ENCODE data around the gene HHAT. TPM values are rescaled to one million over a fixed set of nuclear protein-coding genes. Genes with fewer than 3 reads are reported as not detected.

HHAT gene
- total and polyA plus RNA-seq, 9 of the 15 experiments (the other 6 are each of a cell fraction or from before 2014, with no cell fraction given): 0.07 to 0.16 (median 0.13) TPM; not detected in 1

DNA sequence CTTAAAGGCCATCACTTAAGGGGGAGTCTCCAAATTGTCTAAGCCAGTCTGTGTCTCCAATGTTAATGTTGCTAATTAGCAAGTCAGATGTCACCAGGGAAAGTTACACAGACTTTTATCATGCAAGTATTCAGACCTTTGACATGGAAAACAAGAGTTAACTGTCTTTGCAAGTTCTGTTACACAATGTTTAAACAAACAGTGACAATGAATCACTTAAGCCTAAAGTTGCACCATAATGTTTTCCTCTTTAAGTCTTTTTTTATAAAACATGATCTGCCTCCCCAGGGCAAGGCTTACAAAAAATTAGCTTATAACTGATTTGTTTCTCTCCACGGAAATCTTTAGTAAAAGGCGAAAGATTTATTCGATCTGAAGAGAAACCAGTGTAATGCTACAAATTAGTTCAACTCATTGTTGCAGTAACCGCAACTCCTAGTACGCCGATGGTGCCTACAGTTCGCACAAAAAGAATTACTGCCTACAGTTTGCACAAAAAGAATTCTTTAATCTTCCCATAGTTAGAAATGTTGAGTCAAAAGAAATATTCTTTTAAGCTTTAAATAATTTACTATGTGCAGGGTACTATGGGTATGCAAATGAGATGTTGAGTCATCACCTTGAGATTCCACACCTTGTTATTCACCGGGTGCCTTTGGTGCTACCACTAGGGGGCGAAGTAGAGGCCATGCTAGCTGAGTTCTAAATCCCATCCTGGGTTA, 45.3 kb downstream of the HHAT start (continued):
- TF ChIP-seq, protein P1, sequence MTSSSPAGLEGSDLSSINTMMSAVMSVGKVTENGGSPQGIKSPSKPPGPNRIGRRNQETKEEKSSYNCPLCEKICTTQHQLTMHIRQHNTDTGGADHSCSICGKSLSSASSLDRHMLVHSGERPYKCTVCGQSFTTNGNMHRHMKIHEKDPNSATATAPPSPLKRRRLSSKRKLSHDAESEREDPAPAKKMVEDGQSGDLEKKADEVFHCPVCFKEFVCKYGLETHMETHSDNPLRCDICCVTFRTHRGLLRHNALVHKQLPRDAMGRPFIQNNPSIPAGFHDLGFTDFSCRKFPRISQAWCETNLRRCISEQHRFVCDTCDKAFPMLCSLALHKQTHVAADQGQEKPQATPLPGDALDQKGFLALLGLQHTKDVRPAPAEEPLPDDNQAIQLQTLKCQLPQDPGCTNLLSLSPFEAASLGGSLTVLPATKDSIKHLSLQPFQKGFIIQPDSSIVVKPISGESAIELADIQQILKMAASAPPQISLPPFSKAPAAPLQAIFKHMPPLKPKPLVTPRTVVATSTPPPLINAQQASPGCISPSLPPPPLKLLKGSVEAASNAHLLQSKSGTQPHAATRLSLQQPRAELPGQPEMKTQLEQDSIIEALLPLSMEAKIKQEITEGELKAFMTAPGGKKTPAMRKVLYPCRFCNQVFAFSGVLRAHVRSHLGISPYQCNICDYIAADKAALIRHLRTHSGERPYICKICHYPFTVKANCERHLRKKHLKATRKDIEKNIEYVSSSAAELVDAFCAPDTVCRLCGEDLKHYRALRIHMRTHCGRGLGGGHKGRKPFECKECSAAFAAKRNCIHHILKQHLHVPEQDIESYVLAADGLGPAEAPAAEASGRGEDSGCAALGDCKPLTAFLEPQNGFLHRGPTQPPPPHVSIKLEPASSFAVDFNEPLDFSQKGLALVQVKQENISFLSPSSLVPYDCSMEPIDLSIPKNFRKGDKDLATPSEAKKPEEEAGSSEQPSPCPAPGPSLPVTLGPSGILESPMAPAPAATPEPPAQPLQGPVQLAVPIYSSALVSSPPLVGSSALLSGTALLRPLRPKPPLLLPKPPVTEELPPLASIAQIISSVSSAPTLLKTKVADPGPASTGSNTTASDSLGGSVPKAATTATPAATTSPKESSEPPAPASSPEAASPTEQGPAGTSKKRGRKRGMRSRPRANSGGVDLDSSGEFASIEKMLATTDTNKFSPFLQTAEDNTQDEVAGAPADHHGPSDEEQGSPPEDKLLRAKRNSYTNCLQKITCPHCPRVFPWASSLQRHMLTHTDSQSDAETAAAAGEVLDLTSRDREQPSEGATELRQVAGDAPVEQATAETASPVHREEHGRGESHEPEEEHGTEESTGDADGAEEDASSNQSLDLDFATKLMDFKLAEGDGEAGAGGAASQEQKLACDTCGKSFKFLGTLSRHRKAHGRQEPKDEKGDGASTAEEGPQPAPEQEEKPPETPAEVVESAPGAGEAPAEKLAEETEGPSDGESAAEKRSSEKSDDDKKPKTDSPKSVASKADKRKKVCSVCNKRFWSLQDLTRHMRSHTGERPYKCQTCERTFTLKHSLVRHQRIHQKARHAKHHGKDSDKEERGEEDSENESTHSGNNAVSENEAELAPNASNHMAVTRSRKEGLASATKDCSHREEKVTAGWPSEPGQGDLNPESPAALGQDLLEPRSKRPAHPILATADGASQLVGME (CRISPR knock-in tag; IDR thresholded peaks at IDR 0.05): no peak
- TF ChIP-seq ZNF124 (CRISPR knock-in tag; IDR thresholded peaks at IDR 0.05) (no peak), GATAD2A (IDR thresholded peaks at IDR 0.05) (no peak), ARNT (IDR thresholded peaks at IDR 0.05) (0 out of 4 replicates have a peak, but pooled peaks of 1 of the 2 experiments have one; percentile 57), RBM17 (IDR thresholded peaks at IDR 0.05; ENCODE audit: borderline replicate concordance, low read depth, low read length) (no peak), RFX7 (CRISPR knock-in tag; IDR thresholded peaks at IDR 0.05) (no peak), BDP1 (IDR thresholded peaks at IDR 0.05; ENCODE audit: insufficient read depth, insufficient read length) (no peak), NCOA4 (IDR thresholded peaks at IDR 0.05; ENCODE audit: partially characterized antibody) (no peak), HES1 (IDR thresholded peaks at IDR 0.05; ENCODE audit: low read depth) (no peak), KDM4B (IDR thresholded peaks at IDR 0.05; ENCODE audit: borderline replicate concordance in 2 of 2, low read depth in 1 of 2) (peak in 1 of 2 experiments; percentile 79; a peak in 1 of 4 replicates), POLR2AphosphoS2 (IDR thresholded peaks at IDR 0.05; ENCODE audit: low read length) (peak; percentile 61; the same call in 1 of the 2 replicates), ZFX (CRISPR knock-in tag; IDR thresholded peaks at IDR 0.05) (no peak)
- TF ChIP-seq, protein P2, sequence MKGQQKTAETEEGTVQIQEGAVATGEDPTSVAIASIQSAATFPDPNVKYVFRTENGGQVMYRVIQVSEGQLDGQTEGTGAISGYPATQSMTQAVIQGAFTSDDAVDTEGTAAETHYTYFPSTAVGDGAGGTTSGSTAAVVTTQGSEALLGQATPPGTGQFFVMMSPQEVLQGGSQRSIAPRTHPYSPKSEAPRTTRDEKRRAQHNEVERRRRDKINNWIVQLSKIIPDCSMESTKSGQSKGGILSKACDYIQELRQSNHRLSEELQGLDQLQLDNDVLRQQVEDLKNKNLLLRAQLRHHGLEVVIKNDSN (CRISPR knock-in tag; IDR thresholded peaks at IDR 0.05): no peak
- TF ChIP-seq, protein P3, sequence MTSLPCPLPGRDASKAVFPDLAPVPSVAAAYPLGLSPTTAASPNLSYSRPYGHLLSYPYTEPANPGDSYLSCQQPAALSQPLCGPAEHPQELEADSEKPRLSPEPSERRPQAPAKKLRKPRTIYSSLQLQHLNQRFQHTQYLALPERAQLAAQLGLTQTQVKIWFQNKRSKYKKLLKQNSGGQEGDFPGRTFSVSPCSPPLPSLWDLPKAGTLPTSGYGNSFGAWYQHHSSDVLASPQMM (CRISPR knock-in tag; IDR thresholded peaks at IDR 0.05): no peak; the same call in 1 of the 2 replicates
- TF ChIP-seq, protein P4, sequence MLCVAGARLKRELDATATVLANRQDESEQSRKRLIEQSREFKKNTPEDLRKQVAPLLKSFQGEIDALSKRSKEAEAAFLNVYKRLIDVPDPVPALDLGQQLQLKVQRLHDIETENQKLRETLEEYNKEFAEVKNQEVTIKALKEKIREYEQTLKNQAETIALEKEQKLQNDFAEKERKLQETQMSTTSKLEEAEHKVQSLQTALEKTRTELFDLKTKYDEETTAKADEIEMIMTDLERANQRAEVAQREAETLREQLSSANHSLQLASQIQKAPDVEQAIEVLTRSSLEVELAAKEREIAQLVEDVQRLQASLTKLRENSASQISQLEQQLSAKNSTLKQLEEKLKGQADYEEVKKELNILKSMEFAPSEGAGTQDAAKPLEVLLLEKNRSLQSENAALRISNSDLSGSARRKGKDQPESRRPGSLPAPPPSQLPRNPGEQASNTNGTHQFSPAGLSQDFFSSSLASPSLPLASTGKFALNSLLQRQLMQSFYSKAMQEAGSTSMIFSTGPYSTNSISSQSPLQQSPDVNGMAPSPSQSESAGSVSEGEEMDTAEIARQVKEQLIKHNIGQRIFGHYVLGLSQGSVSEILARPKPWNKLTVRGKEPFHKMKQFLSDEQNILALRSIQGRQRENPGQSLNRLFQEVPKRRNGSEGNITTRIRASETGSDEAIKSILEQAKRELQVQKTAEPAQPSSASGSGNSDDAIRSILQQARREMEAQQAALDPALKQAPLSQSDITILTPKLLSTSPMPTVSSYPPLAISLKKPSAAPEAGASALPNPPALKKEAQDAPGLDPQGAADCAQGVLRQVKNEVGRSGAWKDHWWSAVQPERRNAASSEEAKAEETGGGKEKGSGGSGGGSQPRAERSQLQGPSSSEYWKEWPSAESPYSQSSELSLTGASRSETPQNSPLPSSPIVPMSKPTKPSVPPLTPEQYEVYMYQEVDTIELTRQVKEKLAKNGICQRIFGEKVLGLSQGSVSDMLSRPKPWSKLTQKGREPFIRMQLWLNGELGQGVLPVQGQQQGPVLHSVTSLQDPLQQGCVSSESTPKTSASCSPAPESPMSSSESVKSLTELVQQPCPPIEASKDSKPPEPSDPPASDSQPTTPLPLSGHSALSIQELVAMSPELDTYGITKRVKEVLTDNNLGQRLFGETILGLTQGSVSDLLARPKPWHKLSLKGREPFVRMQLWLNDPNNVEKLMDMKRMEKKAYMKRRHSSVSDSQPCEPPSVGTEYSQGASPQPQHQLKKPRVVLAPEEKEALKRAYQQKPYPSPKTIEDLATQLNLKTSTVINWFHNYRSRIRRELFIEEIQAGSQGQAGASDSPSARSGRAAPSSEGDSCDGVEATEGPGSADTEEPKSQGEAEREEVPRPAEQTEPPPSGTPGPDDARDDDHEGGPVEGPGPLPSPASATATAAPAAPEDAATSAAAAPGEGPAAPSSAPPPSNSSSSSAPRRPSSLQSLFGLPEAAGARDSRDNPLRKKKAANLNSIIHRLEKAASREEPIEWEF (CRISPR knock-in tag; IDR thresholded peaks at IDR 0.05): no peak
